Lower leg skin (tissue), 3 donors: Measurements from ENCODE around the gene ZBTB7B.

Experiments used
- CTCF ChIP-seq, 3 donors: fragments of 450-650 bp; IDR thresholded peaks; one replicate each; pipeline ENCODE4 v1.5.1; 2016; ENCODE audit warnings: antibody characterized with exemption in 3 of 3, mild to moderate bottlenecking in 3 of 3, moderate library complexity in 2 of 3
- POLR2A ChIP-seq, 2 donors: fragments of 450-650 bp; IDR thresholded peaks; one replicate each; pipeline ENCODE4 v1.6.1; 2016 to 2017; ENCODE audit warnings: antibody characterized with exemption in 2 of 2, mild to moderate bottlenecking in 1 of 2, moderate library complexity in 1 of 2

- TF ChIP-seq CTCF (IDR thresholded peaks at IDR 0.05) (no peak), POLR2A (IDR thresholded peaks at IDR 0.05) (no peak)
Observed at GRCh38 chr1:155017946-155018316, 15.3 kb downstream of the ZBTB7B start.
